SK-N-SH treated with all-trans-retinoic acid at 6 μM for 48 hours (cell line): Measurements from ENCODE around the gene CIAO2A.

Source experiments
- PATZ1 ChIP-seq: fragments of 250-450 bp; sonication (Bioruptor Pico); IDR thresholded peaks from 2 replicates; pipeline ENCODE4 v1.8.0; 2020; ENCODE audit warnings: mild to moderate bottlenecking, moderate library complexity, borderline replicate concordance
- ZNF8 ChIP-seq: fragments of 450-650 bp; formaldehyde crosslinking; IDR thresholded peaks from 2 replicates; pipeline ENCODE4 v1.5.0; 2020; ENCODE audit warnings: mild to moderate bottlenecking, moderate library complexity
- TF ChIP-seq, protein P1 (sequence below): fragments of 250-450 bp; sonication (Bioruptor Pico); IDR thresholded peaks from 2 replicates; pipeline ENCODE4 v1.5.1; 2020; ENCODE audit warnings: low read depth, mild to moderate bottlenecking, moderate library complexity

DNA sequence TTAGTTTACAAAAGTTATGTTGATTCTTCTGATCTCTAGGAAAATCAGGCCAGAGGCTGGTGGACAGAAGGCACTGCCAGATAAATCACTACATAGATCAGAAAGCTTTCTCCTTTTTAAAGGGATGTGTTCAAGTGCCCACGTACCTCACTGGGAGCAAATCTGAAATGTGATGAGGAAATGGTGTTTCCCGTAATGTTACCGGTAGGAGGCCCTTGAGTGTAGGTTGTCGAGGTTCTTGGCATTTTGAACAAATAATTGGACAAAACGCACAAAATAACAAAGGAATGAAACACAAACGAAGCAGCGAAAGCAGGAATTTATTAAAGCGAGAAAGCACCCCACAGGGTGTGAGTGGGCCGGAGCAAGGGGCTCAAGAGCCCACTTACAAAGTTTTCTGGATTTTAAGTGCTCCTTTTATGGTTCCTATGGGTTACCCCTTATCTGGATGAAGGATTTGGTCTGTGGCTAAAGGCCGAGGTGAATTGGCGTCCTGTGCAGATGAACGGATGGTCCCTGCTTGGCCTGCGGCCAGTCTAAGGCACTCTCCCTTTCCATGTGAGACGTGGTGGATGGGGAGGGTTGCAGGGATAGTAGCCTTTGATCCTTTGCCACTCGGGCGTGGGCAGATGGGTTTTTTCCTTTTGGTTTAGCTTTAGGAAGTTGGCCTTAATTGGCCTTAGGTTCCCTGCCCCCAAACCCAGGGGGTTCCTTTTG is 3.2 kb upstream of the CIAO2A start:
- no peak for TF ChIP-seq PATZ1 (CRISPR knock-in tag)
- TF ChIP-seq ZNF8: no peak
- TF ChIP-seq, protein P1, sequence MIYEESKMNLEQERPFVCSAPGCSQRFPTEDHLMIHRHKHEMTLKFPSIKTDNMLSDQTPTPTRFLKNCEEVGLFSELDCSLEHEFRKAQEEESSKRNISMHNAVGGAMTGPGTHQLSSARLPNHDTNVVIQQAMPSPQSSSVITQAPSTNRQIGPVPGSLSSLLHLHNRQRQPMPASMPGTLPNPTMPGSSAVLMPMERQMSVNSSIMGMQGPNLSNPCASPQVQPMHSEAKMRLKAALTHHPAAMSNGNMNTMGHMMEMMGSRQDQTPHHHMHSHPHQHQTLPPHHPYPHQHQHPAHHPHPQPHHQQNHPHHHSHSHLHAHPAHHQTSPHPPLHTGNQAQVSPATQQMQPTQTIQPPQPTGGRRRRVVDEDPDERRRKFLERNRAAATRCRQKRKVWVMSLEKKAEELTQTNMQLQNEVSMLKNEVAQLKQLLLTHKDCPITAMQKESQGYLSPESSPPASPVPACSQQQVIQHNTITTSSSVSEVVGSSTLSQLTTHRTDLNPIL (CRISPR knock-in tag): no peak
